Measurements from ENCODE around the gene PARD3B. TPM values are rescaled to one million over a fixed set of nuclear protein-coding genes. Genes with fewer than 3 reads are reported as not detected.

Gene PARD3B
- total RNA-seq, 1 experiment from 2014 or later = 10.1 TPM

- no peak overlapping the region for H3K4me3 Mint-ChIP-seq (ENCODE audit: low read depth, unreplicated experiment)
- CTCF ChIA-PET = interaction anchor here (1.4 kb wide), 1 partner anchor 22 kb away, joined by 5 read pairs; the partner anchor contains the start of gene NRP2
- no peak overlapping the region for H3K27ac Mint-ChIP-seq (ENCODE audit: unreplicated experiment)
- intact Hi-C loops (cut with micrococcal nuclease; ENCODE audit: unreplicated experiment) = no loop called here
- no peaks in the 10 kb centered on the region for H3K36me3 Mint-ChIP-seq (ENCODE audit: insufficient read depth, unreplicated experiment)
- TF ChIP-seq CTCF (IDR thresholded peaks at IDR 0.05; ENCODE audit: unreplicated experiment) = no peak
- H3K4me1 Mint-ChIP-seq (ENCODE audit: low read depth, unreplicated experiment) = peaks cover 2% of the 10 kb centered on the region
- no peaks in the 10 kb centered on the region for H3K9me3 Mint-ChIP-seq (ENCODE audit: low read depth, unreplicated experiment)
- BruUV-seq (replicated peaks) = no TSS peak
- H3K27me3 Mint-ChIP-seq (ENCODE audit: unreplicated experiment) = peaks cover 40% of the 10 kb centered on the region
- DNase-seq = no peak
These were observed 1115.3 kb downstream of the PARD3B start for GRCh38 chr2:205660521-205661124.

GRCh38 chr2:205661281-205661680, 1116.0 kb downstream of the PARD3B start:
- CTCF ChIA-PET = interaction anchor here (1.4 kb wide), 1 partner anchor 21 kb away, joined by 5 read pairs; the partner anchor contains the start of gene NRP2

GRCh38 chr2:205662206-205662965, 1117.1 kb downstream of the PARD3B start:
- H3K4me1 Mint-ChIP-seq (ENCODE audit: low read depth, unreplicated experiment) = peaks cover 13% of the 10 kb centered on the region
- BruUV-seq (replicated peaks) = no TSS peak
- no peaks in the 10 kb centered on the region for H3K9me3 Mint-ChIP-seq (ENCODE audit: low read depth, unreplicated experiment)
- TF ChIP-seq CTCF (IDR thresholded peaks at IDR 0.05; ENCODE audit: unreplicated experiment) = no peak
- peaks cover 35% of the 10 kb centered on the region for H3K27me3 Mint-ChIP-seq (ENCODE audit: unreplicated experiment)
- CTCF ChIA-PET = interaction anchor here (1.0 kb wide), 1 partner anchor 14 kb away, joined by 3 read pairs; no protein-coding TSS in a partner anchor
- no peak overlapping the region for H3K27ac Mint-ChIP-seq (ENCODE audit: unreplicated experiment)
- H3K36me3 Mint-ChIP-seq (ENCODE audit: insufficient read depth, unreplicated experiment) = no peaks in the 10 kb centered on the region
- no peak overlapping the region for H3K4me3 Mint-ChIP-seq (ENCODE audit: low read depth, unreplicated experiment)
- intact Hi-C loops (cut with micrococcal nuclease; ENCODE audit: unreplicated experiment) = no loop called here
- DNase-seq = no peak

More at GRCh38 chr2:205661281-205661680, 1116.0 kb downstream of the PARD3B start:
- peaks cover 35% of the 10 kb centered on the region for H3K27me3 Mint-ChIP-seq (ENCODE audit: unreplicated experiment)
- H3K36me3 Mint-ChIP-seq (ENCODE audit: insufficient read depth, unreplicated experiment) = no peaks in the 10 kb centered on the region
- H3K9me3 Mint-ChIP-seq (ENCODE audit: low read depth, unreplicated experiment) = no peaks in the 10 kb centered on the region
- no peak for TF ChIP-seq CTCF (IDR thresholded peaks at IDR 0.05; ENCODE audit: unreplicated experiment)
- no peak for DNase-seq
- intact Hi-C loops (cut with micrococcal nuclease; ENCODE audit: unreplicated experiment) = no loop called here
- H3K4me1 Mint-ChIP-seq (ENCODE audit: low read depth, unreplicated experiment) = peaks cover 8% of the 10 kb centered on the region
- no peak overlapping the region for H3K4me3 Mint-ChIP-seq (ENCODE audit: low read depth, unreplicated experiment)
- H3K27ac Mint-ChIP-seq (ENCODE audit: unreplicated experiment) = no peak overlapping the region
- no TSS peak for BruUV-seq (replicated peaks)

- H3K4me1 Mint-ChIP-seq (ENCODE audit: low read depth, unreplicated experiment) = peaks cover 13% of the 10 kb centered on the region
- no peak overlapping the region for H3K27ac Mint-ChIP-seq (ENCODE audit: unreplicated experiment)
- H3K36me3 Mint-ChIP-seq (ENCODE audit: insufficient read depth, unreplicated experiment) = no peaks in the 10 kb centered on the region
- H3K4me3 Mint-ChIP-seq (ENCODE audit: low read depth, unreplicated experiment) = no peak overlapping the region
- no TSS peak for BruUV-seq (replicated peaks)
- intact Hi-C loops (cut with micrococcal nuclease; ENCODE audit: unreplicated experiment) = loop anchor here (2.0 kb wide), 1 partner anchor 57 kb away; no protein-coding TSS in a partner anchor
- CTCF ChIA-PET = no interaction called here
- H3K27me3 Mint-ChIP-seq (ENCODE audit: unreplicated experiment) = peaks cover 18% of the 10 kb centered on the region
- DNase-seq = no peak
- TF ChIP-seq CTCF (IDR thresholded peaks at IDR 0.05; ENCODE audit: unreplicated experiment) = no peak
- peaks cover 2% of the 10 kb centered on the region for H3K9me3 Mint-ChIP-seq (ENCODE audit: low read depth, unreplicated experiment)
These were observed 1120.5 kb downstream of the PARD3B start for GRCh38 chr2:205665791-205666190.
